ENCODE measurements around the gene RFX3. TPM values are rescaled to one million over a fixed set of nuclear protein-coding genes. Genes with fewer than 3 reads are reported as not detected.

RFX3 gene
- total RNA-seq, 2 donors from 2014 or later: 27.5 to 28.2 TPM

- 100% methylated on average over 3 of the region's 3 CpGs; no CpG with 5 or more reads in 1 of the 2 experiments for WGBS, 2 experiments (ENCODE audit: insufficient coverage in 1 of 2, insufficient read length in 1 of 2)
- TF ChIP-seq, protein P1, sequence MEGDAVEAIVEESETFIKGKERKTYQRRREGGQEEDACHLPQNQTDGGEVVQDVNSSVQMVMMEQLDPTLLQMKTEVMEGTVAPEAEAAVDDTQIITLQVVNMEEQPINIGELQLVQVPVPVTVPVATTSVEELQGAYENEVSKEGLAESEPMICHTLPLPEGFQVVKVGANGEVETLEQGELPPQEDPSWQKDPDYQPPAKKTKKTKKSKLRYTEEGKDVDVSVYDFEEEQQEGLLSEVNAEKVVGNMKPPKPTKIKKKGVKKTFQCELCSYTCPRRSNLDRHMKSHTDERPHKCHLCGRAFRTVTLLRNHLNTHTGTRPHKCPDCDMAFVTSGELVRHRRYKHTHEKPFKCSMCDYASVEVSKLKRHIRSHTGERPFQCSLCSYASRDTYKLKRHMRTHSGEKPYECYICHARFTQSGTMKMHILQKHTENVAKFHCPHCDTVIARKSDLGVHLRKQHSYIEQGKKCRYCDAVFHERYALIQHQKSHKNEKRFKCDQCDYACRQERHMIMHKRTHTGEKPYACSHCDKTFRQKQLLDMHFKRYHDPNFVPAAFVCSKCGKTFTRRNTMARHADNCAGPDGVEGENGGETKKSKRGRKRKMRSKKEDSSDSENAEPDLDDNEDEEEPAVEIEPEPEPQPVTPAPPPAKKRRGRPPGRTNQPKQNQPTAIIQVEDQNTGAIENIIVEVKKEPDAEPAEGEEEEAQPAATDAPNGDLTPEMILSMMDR (conservative IDR thresholded peaks at IDR 0.05): no peak
- no peak overlapping the region for H3K9ac ChIP-seq (ENCODE audit: extremely low read depth, low read length, poor library complexity, severe bottlenecking)
- no peaks in the 10 kb centered on the region for H3K9me3 ChIP-seq (ENCODE audit: control insufficient read depth, low read length)
- DNase-seq: no peak
- Mint-ChIP-seq H3K9me3 (no peaks in the 10 kb centered on the region), H3K4me1 (peaks cover 6% of the 10 kb centered on the region), H3K27ac (no peak overlapping the region), H3K36me3 (ENCODE audit: low read depth) (peaks cover 3% of the 10 kb centered on the region), H3K27me3 (ENCODE audit: insufficient read depth) (no peaks in the 10 kb centered on the region), H3K4me3 (no peak overlapping the region)
- no peak overlapping the region for H3K27ac ChIP-seq (ENCODE audit: low read depth, low read length)
- H3K27me3 ChIP-seq (ENCODE audit: control insufficient read depth, insufficient read depth, low read length, poor library complexity, severe bottlenecking): no peaks in the 10 kb centered on the region
- H3K36me3 ChIP-seq (ENCODE audit: control insufficient read depth, insufficient read depth, low read length): no peaks in the 10 kb centered on the region
- no peak overlapping the region for H3K4me3 ChIP-seq (ENCODE audit: low read length)
- no peaks in the 10 kb centered on the region for H3K4me1 ChIP-seq (ENCODE audit: control insufficient read depth, insufficient read depth, low read length)
Observed at GRCh38 chr9:3495855-3496254, 29.9 kb downstream of the RFX3 start.

DNA sequence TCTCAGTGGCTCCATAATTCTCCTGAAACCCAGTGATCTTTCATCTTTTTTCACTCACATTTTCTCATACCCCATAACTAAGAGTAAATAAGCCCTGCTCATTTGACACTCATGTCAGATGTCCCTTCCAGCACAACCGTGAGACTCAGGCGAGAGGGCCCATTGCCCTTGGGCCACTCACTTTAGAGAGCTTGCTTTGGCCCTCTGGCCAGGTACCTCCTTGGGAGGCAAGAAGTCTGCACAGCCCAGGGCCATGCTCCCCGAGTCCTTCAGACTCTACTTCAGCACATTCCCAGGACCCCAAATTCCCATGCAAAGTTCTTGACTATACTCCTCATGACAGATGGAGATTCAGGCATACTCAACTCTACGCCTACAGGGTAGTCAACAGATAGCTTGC lies 33.6 kb downstream of the RFX3 start:
- TF ChIP-seq, protein P1 (conservative IDR thresholded peaks at IDR 0.05): no peak
- H3K9me3 ChIP-seq (ENCODE audit: control insufficient read depth, low read length): no peaks in the 10 kb centered on the region
- Mint-ChIP-seq H3K4me1 (peaks cover 4% of the 10 kb centered on the region), H3K4me3 (no peak overlapping the region), H3K36me3 (ENCODE audit: low read depth) (peaks cover 3% of the 10 kb centered on the region), H3K27ac (no peak overlapping the region), H3K27me3 (ENCODE audit: insufficient read depth) (no peaks in the 10 kb centered on the region), H3K9me3 (no peaks in the 10 kb centered on the region)
- no peak overlapping the region for H3K27ac ChIP-seq (ENCODE audit: low read depth, low read length)
- H3K4me3 ChIP-seq (ENCODE audit: low read length): no peak overlapping the region
- H3K9ac ChIP-seq (ENCODE audit: extremely low read depth, low read length, poor library complexity, severe bottlenecking): no peak overlapping the region
- DNase-seq: no peak
- WGBS, 2 experiments (ENCODE audit: insufficient coverage in 1 of 2, insufficient read length in 1 of 2): 92 to 96% methylated on average over 3 to 4 of the region's 4 CpGs
- no peaks in the 10 kb centered on the region for H3K4me1 ChIP-seq (ENCODE audit: control insufficient read depth, insufficient read depth, low read length)
- no peaks in the 10 kb centered on the region for H3K36me3 ChIP-seq (ENCODE audit: control insufficient read depth, insufficient read depth, low read length)
- H3K27me3 ChIP-seq (ENCODE audit: control insufficient read depth, insufficient read depth, low read length, poor library complexity, severe bottlenecking): no peaks in the 10 kb centered on the region

DNA sequence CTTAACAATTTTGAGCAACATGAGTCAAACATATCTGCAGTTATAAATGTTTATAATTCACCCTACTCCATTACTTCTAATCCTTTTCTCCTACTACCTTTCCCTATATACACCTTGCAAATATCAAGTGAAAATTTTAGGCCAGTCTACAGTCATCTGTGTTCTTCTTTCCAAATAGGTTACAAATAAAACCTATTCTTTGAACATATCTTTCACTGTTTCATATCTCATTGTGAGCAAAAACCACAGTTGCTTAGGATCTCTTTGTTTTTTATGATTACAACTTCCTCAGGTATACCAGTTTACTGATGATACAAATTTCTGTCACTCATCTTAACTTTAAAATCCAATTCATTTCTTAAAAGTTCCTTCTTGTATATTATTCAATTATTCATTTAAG lies 34.4 kb downstream of the RFX3 start:
- Mint-ChIP-seq H3K27ac (no peak overlapping the region), H3K36me3 (ENCODE audit: low read depth) (peaks cover 3% of the 10 kb centered on the region), H3K27me3 (ENCODE audit: insufficient read depth) (no peaks in the 10 kb centered on the region), H3K4me1 (peaks cover 4% of the 10 kb centered on the region), H3K9me3 (no peaks in the 10 kb centered on the region), H3K4me3 (no peak overlapping the region)
- Histone ChIP-seq H3K27ac (ENCODE audit: low read depth, low read length) (no peak overlapping the region), H3K4me3 (ENCODE audit: low read length) (no peak overlapping the region), H3K27me3 (ENCODE audit: control insufficient read depth, insufficient read depth, low read length, poor library complexity, severe bottlenecking) (no peaks in the 10 kb centered on the region), H3K9me3 (ENCODE audit: control insufficient read depth, low read length) (no peaks in the 10 kb centered on the region), H3K4me1 (ENCODE audit: control insufficient read depth, insufficient read depth, low read length) (no peaks in the 10 kb centered on the region), H3K36me3 (ENCODE audit: control insufficient read depth, insufficient read depth, low read length) (no peaks in the 10 kb centered on the region), H3K9ac (ENCODE audit: extremely low read depth, low read length, poor library complexity, severe bottlenecking) (no peak overlapping the region)
- no peak for DNase-seq
- TF ChIP-seq, protein P1 (conservative IDR thresholded peaks at IDR 0.05): no peak
